HCT116 (cell line): ENCODE data around the gene BICD2. TPM values are rescaled to one million over a fixed set of nuclear protein-coding genes. Genes with fewer than 3 reads are reported as not detected.

Source experiments
- ATAC-seq: fragments of 200-7000 bp; cut with Tn5 transposase; 2 replicates; pipeline ENCODE4 v1.9.1; 2020; ENCODE audit warnings: mild to moderate bottlenecking, moderate library complexity
- BruUV-seq: library from RNA; stranded (reverse); fragments of 400-500 nt; replicated peaks from 2 replicates; lab custom pipeline; 2021; lab: Mats Ljungman, UMichigan
- CTCF ChIA-PET: fragments of 300-600 bp; sonication (Branson Sonifier 250); formaldehyde crosslinking; loops from one replicate; lab custom pipeline; 2021; ENCODE audit warnings: antibody characterized with exemption; lab: Charles Lee
- POLR2A ChIA-PET: fragments of 300-600, 350-600 bp; sonication (Branson Sonifier 250); formaldehyde crosslinking; loops from one replicate; lab custom pipeline; 2021; ENCODE audit warnings: antibody characterized with exemption; lab: Charles Lee
- RAD21 ChIA-PET, 2 experiments: fragments of 300-600 bp; sonication (Branson Sonifier 250); formaldehyde crosslinking; loops; one replicate each; lab custom pipeline; 2023; ENCODE audit warnings: low total read pairs in 2 of 2; ENCODE audit not compliant: uncharacterized antibody in 2 of 2, unreplicated experiment in 2 of 2, low non-redundant PET in 1 of 2; lab: Charles Lee
- DNase-seq: peaks from one replicate; pipeline ENCODE4 v3.0.0-alpha.2; 2010; ENCODE audit warnings: low read depth, low spot score
- H2AFZ ChIP-seq: fragments of 200-600 bp; shearing (Covaris generic), sonication (generic); 2 replicates; pipeline ENCODE4 v1.6.1; 2017; ENCODE audit warnings: low read depth, mixed run types, mixed read lengths, antibody characterized with exemption, low read length; ENCODE audit not compliant: poor library complexity, severe bottlenecking
- H3K27ac ChIP-seq: 2 replicates; pipeline ENCODE4 v1.5.1; 2012; ENCODE audit warnings: low read depth, low read length
- H3K27me3 ChIP-seq: fragments of 200-600 bp; sonication (generic); 2 replicates; pipeline ENCODE4 v1.6.1; 2016; ENCODE audit warnings: mixed run types, low read length, mixed read lengths; ENCODE audit not compliant: insufficient read depth
- H3K36me3 ChIP-seq, 2 experiments: fragments of 200-500 bp in 1 of 2; fragments of 200-600 bp in 1 of 2; sonication (Bioruptor generic) in 1 of 2; sonication (generic) in 1 of 2; 2 replicates each; pipeline versions ENCODE4 v1.5.1 to v1.6.1; 2014 to 2016; ENCODE audit warnings: low read length in 2 of 2, inconsistent platforms in 1 of 2, mixed read lengths in 1 of 2, mixed run types in 1 of 2; ENCODE audit not compliant: insufficient read depth in 2 of 2, control insufficient read depth in 1 of 2
- H3K4me1 ChIP-seq, 2 experiments: fragments of 200-600 bp in 1 of 2; sonication (generic) in 1 of 2; 2 replicates each; pipeline versions ENCODE4 v1.5.1 to v1.6.1; 2012 to 2017; ENCODE audit warnings: low read length in 2 of 2, inconsistent platforms in 1 of 2, mild to moderate bottlenecking in 1 of 2, mixed read lengths in 1 of 2, mixed run types in 1 of 2, moderate library complexity in 1 of 2; ENCODE audit not compliant: insufficient read depth in 2 of 2, control insufficient read depth in 1 of 2
- H3K4me2 ChIP-seq: fragments of 200-600 bp; sonication (generic); 2 replicates; pipeline ENCODE4 v1.6.1; 2017; ENCODE audit warnings: mixed run types, low read length, mixed read lengths
- H3K4me3 ChIP-seq, 2 experiments: fragments of 200-600 bp in 1 of 2; sonication (generic) in 1 of 2; replicated peaks in 1 of 2; 2 replicates each; pipeline ENCODE4 v1.5.1; 2011 to 2016; ENCODE audit warnings: low read length in 2 of 2, control low read depth in 1 of 2, low read depth in 1 of 2, mild to moderate bottlenecking in 1 of 2, mixed read lengths in 1 of 2, mixed run types in 1 of 2
- H3K79me2 ChIP-seq: fragments of 200-600 bp; sonication (generic); 2 replicates; pipeline ENCODE4 v1.6.1; 2017; ENCODE audit warnings: mild to moderate bottlenecking, mixed run types, low read length, moderate library complexity, mixed read lengths; ENCODE audit not compliant: insufficient read depth
- H3K9ac ChIP-seq: fragments of 200-600 bp; sonication (generic); 2 replicates; pipeline ENCODE4 v1.6.1; 2016; ENCODE audit warnings: low read length, mixed read lengths
- H3K9me2 ChIP-seq: fragments of 200-600 bp; sonication (generic), shearing (Covaris generic); 2 replicates; pipeline ENCODE4 v1.6.1; 2017; ENCODE audit warnings: mixed run types, mild to moderate bottlenecking, moderate library complexity; ENCODE audit not compliant: insufficient read depth
- H3K9me3 ChIP-seq, 2 experiments: fragments of 200-500 bp in 1 of 2; fragments of 200-600 bp in 1 of 2; sonication (Bioruptor generic) in 1 of 2; sonication (generic) in 1 of 2; 2 replicates each; pipeline ENCODE4 v1.6.1; 2014 to 2017; ENCODE audit warnings: low read length in 2 of 2, mixed read lengths in 2 of 2, inconsistent platforms in 1 of 2, low read depth in 1 of 2, mild to moderate bottlenecking in 1 of 2, mixed run types in 1 of 2, moderate library complexity in 1 of 2; ENCODE audit not compliant: control insufficient read depth in 1 of 2, insufficient read depth in 1 of 2
- H4K20me1 ChIP-seq: fragments of 200-600 bp; sonication (generic), shearing (Covaris generic); 2 replicates; pipeline ENCODE4 v1.6.1; 2017; ENCODE audit warnings: mixed run types, mild to moderate bottlenecking, moderate library complexity; ENCODE audit not compliant: insufficient read depth
- CTCF ChIP-seq, 3 experiments: fragments of 200-600 bp in 1 of 3; sonication (generic) in 1 of 3; IDR thresholded peaks in 2 of 3; conservative IDR thresholded peaks in 1 of 3; 2 replicates each; pipeline ENCODE4 v1.5.1; 2012 to 2017; ENCODE audit warnings: low read depth in 2 of 3, low read length in 2 of 3, antibody characterized with exemption in 1 of 3, borderline replicate concordance in 1 of 3, control low read depth in 1 of 3, mild to moderate bottlenecking in 1 of 3, mixed read lengths in 1 of 3, mixed run types in 1 of 3, moderate library complexity in 1 of 3; ENCODE audit not compliant: insufficient read depth in 1 of 3
- ELF1 ChIP-seq: IDR thresholded peaks from 2 replicates; pipeline ENCODE4 v1.6.1; 2012; ENCODE audit warnings: low read depth, borderline replicate concordance
- EZH2 ChIP-seq: fragments of 200-600 bp; sonication (generic); IDR thresholded peaks from 2 replicates; pipeline ENCODE4 v1.6.1; 2017; ENCODE audit warnings: antibody characterized with exemption, mixed run types
- FOSL1 ChIP-seq: IDR thresholded peaks from 2 replicates; pipeline ENCODE4 v1.6.1; 2012; ENCODE audit warnings: low read depth
- POLR2A ChIP-seq: IDR thresholded peaks from 2 replicates; pipeline ENCODE4 v1.7.0; 2011; ENCODE audit warnings: borderline replicate concordance; ENCODE audit not compliant: insufficient read depth, insufficient read length; ENCODE audit errors: extremely low read depth
- POLR2AphosphoS5 ChIP-seq: IDR thresholded peaks from 2 replicates; pipeline ENCODE4 v1.6.1; 2011; ENCODE audit warnings: mild to moderate bottlenecking, low read depth, low read length, moderate library complexity
- SRF ChIP-seq: IDR thresholded peaks from 2 replicates; pipeline ENCODE4 v1.6.1; 2012; ENCODE audit warnings: low read depth
- YY1 ChIP-seq: IDR thresholded peaks from 2 replicates; pipeline ENCODE4 v1.6.1; 2011; ENCODE audit warnings: low read length, low read depth, moderate library complexity, mild to moderate bottlenecking; ENCODE audit not compliant: insufficient replicate concordance; ENCODE audit errors: extremely low read depth
- ZFX ChIP-seq: fragments of 450-650 bp; IDR thresholded peaks from 2 replicates; pipeline ENCODE4 v1.6.1; 2017
- intact Hi-C: fragments of 100-400 bp; cut with micrococcal nuclease; formaldehyde crosslinking; loops from 2 replicates; pipeline ENCODE4 v1.10.0; 2022
- total RNA-seq: library from RNA; stranded (reverse); gene quantifications from one replicate; pipeline ENCODE4 v1.2.1, GENCODE V29; 2021; ENCODE audit not compliant: unreplicated experiment

Gene BICD2
- total RNA-seq, 1 experiment from 2014 or later = 23.4 TPM

DNA sequence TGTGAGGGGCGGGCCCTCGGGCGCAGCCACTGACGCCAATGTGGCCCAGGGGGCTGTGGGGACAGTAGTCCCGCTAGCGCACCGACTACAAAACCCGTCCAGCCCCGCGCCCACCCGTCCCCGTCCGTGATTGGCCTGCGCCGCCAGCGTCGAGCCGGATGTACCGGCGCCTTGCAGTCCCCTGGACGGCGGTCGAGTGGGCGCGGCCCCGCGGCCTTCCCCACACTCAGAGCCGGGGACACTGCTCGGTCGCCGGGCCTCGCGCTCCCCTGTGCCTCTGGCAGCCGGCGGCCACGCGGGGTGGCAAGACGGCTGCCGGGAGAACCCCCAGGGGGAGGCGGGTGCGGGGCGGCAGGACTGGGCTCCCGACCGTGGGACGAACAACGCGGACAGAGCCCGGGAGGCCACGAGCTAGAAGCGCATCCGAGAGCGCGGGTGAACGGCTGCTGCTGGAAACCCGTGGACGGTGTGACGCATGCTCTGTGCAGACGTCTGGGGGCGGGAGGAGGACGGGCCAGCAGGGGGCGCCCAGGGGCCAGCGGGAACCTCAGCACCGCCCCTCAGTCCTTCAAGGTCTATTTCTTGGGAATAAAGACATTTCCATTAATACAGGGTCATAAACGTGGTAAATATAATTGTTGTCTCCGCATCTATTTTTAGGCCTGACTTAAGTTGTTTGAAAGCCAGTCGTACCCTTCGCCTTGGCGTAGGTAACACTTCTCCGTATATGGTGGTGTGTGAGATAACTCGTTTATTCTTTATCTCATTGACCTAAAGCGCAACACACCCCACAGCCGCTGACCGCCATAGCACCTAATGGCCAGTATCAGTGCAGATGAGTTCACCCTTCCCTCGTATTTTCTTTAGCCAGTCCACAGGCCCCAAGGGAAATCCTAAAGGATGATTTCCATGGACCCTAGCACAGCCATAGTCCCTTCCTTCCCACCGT lies 629 bp upstream of the BICD2 start:
- CTCF ChIA-PET = interaction anchor here (0.6 to 1.0 kb wide), 4 partner anchors 9 to 26 kb away, joined by 3 to 7 read pairs (median 4); no protein-coding TSS in a partner anchor
- H3K36me3 ChIP-seq = no peaks in the 10 kb centered on the region; a peak in 1 of 4 replicates
- intact Hi-C loops = loop anchor here (1.0 kb wide), 1 partner anchor 26 kb away; no protein-coding TSS in a partner anchor
- TF ChIP-seq EZH2 (no peak), POLR2AphosphoS5 (peak; percentile 73), POLR2A (no peak), ELF1 (no peak), FOSL1 (no peak), ZFX (peak; percentile 90), YY1 (peak; percentile 65), SRF (no peak), CTCF (IDR thresholded peaks at IDR 0.05 in 2 of 3, conservative IDR thresholded peaks at IDR 0.05 in 1 of 3; ENCODE audit: borderline replicate concordance in 1 of 3, insufficient read depth in 1 of 3, low read depth in 2 of 3, low read length in 2 of 3) (peak in 2 of 3 experiments; percentile 89 to 96; a peak in 4 of 6 replicates)
- ATAC-seq (peak; percentile 94), DNase-seq (peak; percentile 91)
- H3K9me2 ChIP-seq = no peaks in the 10 kb centered on the region
- peak overlapping the region; percentile 84 for H3K4me2 ChIP-seq
- peaks cover 3% of the 10 kb centered on the region; the same call in 1 of the 2 replicates for H4K20me1 ChIP-seq
- peaks cover 42% of the 10 kb centered on the region for H3K79me2 ChIP-seq
- POLR2A ChIA-PET = no interaction called here
- RAD21 ChIA-PET = no interaction called here
- H3K9me3 ChIP-seq = no peaks in the 10 kb centered on the region
- peak overlapping the region; percentile 95 for H3K9ac ChIP-seq
- H3K4me3 ChIP-seq = peak overlapping the region; percentile 63 to 87
- no peak overlapping the region for H2AFZ ChIP-seq
- H3K27me3 ChIP-seq = no peaks in the 10 kb centered on the region
- peak overlapping the region; percentile 100 for H3K27ac ChIP-seq
- H3K4me1 ChIP-seq = peaks cover 4 to 23% of the 10 kb centered on the region in 2 experiments; a peak in 3 of 4 replicates
- BruUV-seq = TSS peak; percentile 79
